Astrocyte (in vitro differentiated cells and primary cell): ENCODE data around the gene SLC1A3. TPM values are rescaled to one million over a fixed set of nuclear protein-coding genes. Genes with fewer than 3 reads are reported as not detected.

Experiments
- DNase-seq: peaks from one replicate; pipeline ENCODE4 v3.0.0-alpha.2; 2010; ENCODE audit warnings: low read depth
- FAIRE-seq: peaks from 2 replicates; lab custom pipeline; 2011; peaks lifted over from hg19 to GRCh38; lab: Jason Lieb, UNC
- H2AFZ ChIP-seq: 2 replicates; pipeline ENCODE4 v1.6.0; 2012; ENCODE audit warnings: low read depth, low read length, inconsistent platforms
- H3K27ac ChIP-seq: 2 replicates; pipeline ENCODE4 v1.5.1; 2011; ENCODE audit warnings: low read depth, low read length, inconsistent platforms
- H3K27me3 ChIP-seq: 2 replicates; pipeline ENCODE4 v1.6.0; 2011; ENCODE audit warnings: low read length, inconsistent platforms; ENCODE audit not compliant: insufficient read depth
- H3K36me3 ChIP-seq: 2 replicates; pipeline ENCODE4 v1.5.1; 2011; ENCODE audit warnings: low read length, inconsistent platforms; ENCODE audit not compliant: insufficient read depth
- H3K4me1 ChIP-seq: 2 replicates; pipeline ENCODE4 v1.5.1; 2011; ENCODE audit warnings: low read length, inconsistent platforms; ENCODE audit not compliant: insufficient read depth
- H3K4me2 ChIP-seq: 2 replicates; pipeline ENCODE4 v1.6.0; 2012; ENCODE audit warnings: low read length, inconsistent platforms
- H3K4me3 ChIP-seq: 2 replicates; pipeline ENCODE4 v1.5.1; 2011; ENCODE audit warnings: low read depth, mild to moderate bottlenecking, low read length, inconsistent platforms; ENCODE audit not compliant: insufficient read depth
- H3K79me2 ChIP-seq: 2 replicates; pipeline ENCODE4 v1.6.0; 2012; ENCODE audit warnings: mild to moderate bottlenecking, low read length, inconsistent platforms; ENCODE audit not compliant: insufficient read depth
- H3K9ac ChIP-seq: 2 replicates; pipeline ENCODE4 v1.6.0; 2012; ENCODE audit warnings: mild to moderate bottlenecking, low read length, inconsistent platforms
- H3K9me3 ChIP-seq: 2 replicates; pipeline ENCODE4 v1.5.1; 2012; ENCODE audit warnings: low read depth, mild to moderate bottlenecking, low read length, inconsistent platforms; ENCODE audit not compliant: insufficient read depth
- H4K20me1 ChIP-seq: 2 replicates; pipeline ENCODE4 v1.6.0; 2012; ENCODE audit warnings: low read length, inconsistent platforms; ENCODE audit not compliant: insufficient read depth
- H3K27ac Mint-ChIP-seq: one replicate; pipeline ENCODE4 v1.8.0; 2021; ENCODE audit warnings: mild to moderate bottlenecking, mixed read lengths; ENCODE audit not compliant: unreplicated experiment
- H3K27me3 Mint-ChIP-seq: one replicate; pipeline ENCODE4 v1.8.0; 2021; ENCODE audit warnings: low read depth, mixed read lengths; ENCODE audit not compliant: unreplicated experiment
- H3K36me3 Mint-ChIP-seq: one replicate; pipeline ENCODE4 v1.8.0; 2021; ENCODE audit warnings: low read depth, mixed read lengths; ENCODE audit not compliant: unreplicated experiment
- H3K4me1 Mint-ChIP-seq: one replicate; pipeline ENCODE4 v1.8.0; 2021; ENCODE audit warnings: low read depth, mixed read lengths; ENCODE audit not compliant: unreplicated experiment
- H3K4me3 Mint-ChIP-seq: one replicate; pipeline ENCODE4 v1.8.0; 2021; ENCODE audit warnings: mild to moderate bottlenecking, moderate library complexity, mixed read lengths; ENCODE audit not compliant: unreplicated experiment
- H3K9me3 Mint-ChIP-seq: one replicate; pipeline ENCODE4 v1.8.0; 2021; ENCODE audit warnings: mild to moderate bottlenecking, mixed read lengths; ENCODE audit not compliant: unreplicated experiment
- EZH2 ChIP-seq: IDR thresholded peaks from 2 replicates; pipeline ENCODE4 v1.6.1; 2012; ENCODE audit warnings: mild to moderate bottlenecking, low read length, inconsistent platforms; ENCODE audit not compliant: insufficient read depth
- total RNA-seq: library from RNA; stranded (reverse); gene quantifications from 2 replicates; pipeline ENCODE4 v1.2.1, GENCODE V29; 2021
- TF ChIP-seq, protein P1 (sequence below): IDR thresholded peaks from 2 replicates; pipeline ENCODE4 v1.5.1; 2011; ENCODE audit warnings: low read depth, mild to moderate bottlenecking, inconsistent platforms, low read length, moderate library complexity; ENCODE audit not compliant: insufficient read depth

SLC1A3 gene
- total RNA-seq, 1 donor from 2014 or later = 23.8 TPM

DNA sequence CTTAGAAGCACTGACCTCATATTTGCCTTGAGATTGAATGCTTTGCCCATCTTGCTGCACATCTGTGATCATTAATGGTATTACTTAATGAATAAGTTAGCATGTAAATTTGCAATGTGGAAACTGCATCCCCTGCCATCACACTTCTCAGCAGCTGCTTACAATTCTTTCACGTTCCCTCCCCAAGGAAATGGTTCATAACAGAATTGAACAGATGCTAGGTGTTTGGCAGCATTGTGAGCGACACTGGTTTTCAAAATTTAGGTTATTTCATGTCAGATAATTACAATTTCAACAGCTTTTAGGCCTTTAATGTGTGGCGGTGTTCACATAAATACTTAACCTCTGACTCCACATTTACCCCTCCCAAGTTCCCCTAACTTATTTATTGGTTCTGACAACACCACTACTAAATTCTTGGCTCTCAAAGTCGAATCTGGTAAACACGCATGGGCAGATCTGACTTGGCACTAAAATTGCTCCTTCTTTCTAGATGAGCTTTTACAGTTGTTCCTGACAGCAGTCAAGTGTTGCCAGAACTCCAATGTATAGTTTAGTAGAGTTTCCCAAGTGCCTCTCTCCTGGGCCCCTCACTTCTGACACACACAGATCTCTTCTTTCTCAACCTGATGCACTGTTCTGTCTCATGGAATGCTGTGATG, 46.8 kb downstream of the SLC1A3 start:
- Histone ChIP-seq H3K4me1 (peaks cover 12% of the 10 kb centered on the region), H3K9ac (no peak overlapping the region), H4K20me1 (no peaks in the 10 kb centered on the region), H3K4me2 (no peak overlapping the region), H3K9me3 (no peaks in the 10 kb centered on the region), H3K27ac (no peak overlapping the region), H2AFZ (no peak overlapping the region), H3K4me3 (no peak overlapping the region), H3K79me2 (no peaks in the 10 kb centered on the region), H3K27me3 (no peaks in the 10 kb centered on the region), H3K36me3 (no peaks in the 10 kb centered on the region)
- TF ChIP-seq, protein P1, sequence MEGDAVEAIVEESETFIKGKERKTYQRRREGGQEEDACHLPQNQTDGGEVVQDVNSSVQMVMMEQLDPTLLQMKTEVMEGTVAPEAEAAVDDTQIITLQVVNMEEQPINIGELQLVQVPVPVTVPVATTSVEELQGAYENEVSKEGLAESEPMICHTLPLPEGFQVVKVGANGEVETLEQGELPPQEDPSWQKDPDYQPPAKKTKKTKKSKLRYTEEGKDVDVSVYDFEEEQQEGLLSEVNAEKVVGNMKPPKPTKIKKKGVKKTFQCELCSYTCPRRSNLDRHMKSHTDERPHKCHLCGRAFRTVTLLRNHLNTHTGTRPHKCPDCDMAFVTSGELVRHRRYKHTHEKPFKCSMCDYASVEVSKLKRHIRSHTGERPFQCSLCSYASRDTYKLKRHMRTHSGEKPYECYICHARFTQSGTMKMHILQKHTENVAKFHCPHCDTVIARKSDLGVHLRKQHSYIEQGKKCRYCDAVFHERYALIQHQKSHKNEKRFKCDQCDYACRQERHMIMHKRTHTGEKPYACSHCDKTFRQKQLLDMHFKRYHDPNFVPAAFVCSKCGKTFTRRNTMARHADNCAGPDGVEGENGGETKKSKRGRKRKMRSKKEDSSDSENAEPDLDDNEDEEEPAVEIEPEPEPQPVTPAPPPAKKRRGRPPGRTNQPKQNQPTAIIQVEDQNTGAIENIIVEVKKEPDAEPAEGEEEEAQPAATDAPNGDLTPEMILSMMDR = no peak
- no peak for TF ChIP-seq EZH2
- no peak for FAIRE-seq
- no peaks in the 10 kb centered on the region for H3K9me3 Mint-ChIP-seq
- H3K36me3 Mint-ChIP-seq = peaks cover 6% of the 10 kb centered on the region
- peaks cover 23% of the 10 kb centered on the region for H3K4me1 Mint-ChIP-seq
- no peak for DNase-seq
- no peaks in the 10 kb centered on the region for H3K27me3 Mint-ChIP-seq
- H3K27ac Mint-ChIP-seq = no peak overlapping the region
- H3K4me3 Mint-ChIP-seq = no peak overlapping the region

DNA sequence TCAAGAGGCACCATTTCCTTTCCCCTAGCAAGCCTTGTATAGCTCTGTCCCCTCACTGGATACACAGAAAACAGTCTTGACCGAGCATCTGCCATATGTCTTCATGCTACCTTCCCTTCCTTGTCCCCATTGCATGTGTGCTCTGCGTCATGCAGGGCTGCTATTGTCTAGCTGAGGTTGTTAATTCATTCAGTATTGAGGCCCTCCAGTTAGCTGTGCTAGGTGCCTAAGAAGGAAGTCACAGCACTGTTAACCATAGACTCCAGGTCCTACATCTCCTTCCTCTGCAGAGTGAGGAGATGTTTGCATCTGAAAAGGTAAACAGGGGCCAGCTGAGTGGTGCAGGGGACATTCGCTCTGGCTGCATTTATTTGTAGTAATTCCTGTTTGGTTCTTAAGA, 48.2 kb downstream of the SLC1A3 start:
- H4K20me1 ChIP-seq = no peaks in the 10 kb centered on the region
- DNase-seq = no peak
- Mint-ChIP-seq H3K4me3 (no peak overlapping the region), H3K36me3 (peaks cover 6% of the 10 kb centered on the region), H3K9me3 (no peaks in the 10 kb centered on the region), H3K27me3 (no peaks in the 10 kb centered on the region), H3K27ac (no peak overlapping the region), H3K4me1 (peaks cover 26% of the 10 kb centered on the region)
- no peaks in the 10 kb centered on the region for H3K36me3 ChIP-seq
- no peak overlapping the region for H3K9ac ChIP-seq
- H3K27ac ChIP-seq = no peak overlapping the region
- no peak overlapping the region for H2AFZ ChIP-seq
- no peaks in the 10 kb centered on the region for H3K79me2 ChIP-seq
- H3K9me3 ChIP-seq = no peaks in the 10 kb centered on the region
- no peak for FAIRE-seq
- H3K4me1 ChIP-seq = peaks cover 18% of the 10 kb centered on the region
- TF ChIP-seq, protein P1 = no peak
- no peak for TF ChIP-seq EZH2
- no peak overlapping the region for H3K4me3 ChIP-seq
- H3K4me2 ChIP-seq = no peak overlapping the region
- H3K27me3 ChIP-seq = no peaks in the 10 kb centered on the region

- Histone ChIP-seq H3K27ac (no peak overlapping the region), H3K27me3 (no peaks in the 10 kb centered on the region), H2AFZ (no peak overlapping the region), H4K20me1 (no peaks in the 10 kb centered on the region), H3K36me3 (no peaks in the 10 kb centered on the region), H3K4me1 (peaks cover 18% of the 10 kb centered on the region), H3K9me3 (no peaks in the 10 kb centered on the region), H3K4me3 (no peak overlapping the region), H3K4me2 (no peak overlapping the region), H3K79me2 (no peaks in the 10 kb centered on the region), H3K9ac (no peak overlapping the region)
- H3K4me3 Mint-ChIP-seq = no peak overlapping the region
- no peaks in the 10 kb centered on the region for H3K27me3 Mint-ChIP-seq
- no peaks in the 10 kb centered on the region for H3K9me3 Mint-ChIP-seq
- FAIRE-seq (no peak), DNase-seq (no peak)
- peaks cover 6% of the 10 kb centered on the region for H3K36me3 Mint-ChIP-seq
- TF ChIP-seq, protein P1 = no peak
- no peak for TF ChIP-seq EZH2
- H3K4me1 Mint-ChIP-seq = peaks cover 26% of the 10 kb centered on the region
- H3K27ac Mint-ChIP-seq = no peak overlapping the region
These were observed 48.8 kb downstream of the SLC1A3 start for GRCh38 chr5:36655161-36655560.
